ENCODE data around the gene CHRM3.

DNA sequence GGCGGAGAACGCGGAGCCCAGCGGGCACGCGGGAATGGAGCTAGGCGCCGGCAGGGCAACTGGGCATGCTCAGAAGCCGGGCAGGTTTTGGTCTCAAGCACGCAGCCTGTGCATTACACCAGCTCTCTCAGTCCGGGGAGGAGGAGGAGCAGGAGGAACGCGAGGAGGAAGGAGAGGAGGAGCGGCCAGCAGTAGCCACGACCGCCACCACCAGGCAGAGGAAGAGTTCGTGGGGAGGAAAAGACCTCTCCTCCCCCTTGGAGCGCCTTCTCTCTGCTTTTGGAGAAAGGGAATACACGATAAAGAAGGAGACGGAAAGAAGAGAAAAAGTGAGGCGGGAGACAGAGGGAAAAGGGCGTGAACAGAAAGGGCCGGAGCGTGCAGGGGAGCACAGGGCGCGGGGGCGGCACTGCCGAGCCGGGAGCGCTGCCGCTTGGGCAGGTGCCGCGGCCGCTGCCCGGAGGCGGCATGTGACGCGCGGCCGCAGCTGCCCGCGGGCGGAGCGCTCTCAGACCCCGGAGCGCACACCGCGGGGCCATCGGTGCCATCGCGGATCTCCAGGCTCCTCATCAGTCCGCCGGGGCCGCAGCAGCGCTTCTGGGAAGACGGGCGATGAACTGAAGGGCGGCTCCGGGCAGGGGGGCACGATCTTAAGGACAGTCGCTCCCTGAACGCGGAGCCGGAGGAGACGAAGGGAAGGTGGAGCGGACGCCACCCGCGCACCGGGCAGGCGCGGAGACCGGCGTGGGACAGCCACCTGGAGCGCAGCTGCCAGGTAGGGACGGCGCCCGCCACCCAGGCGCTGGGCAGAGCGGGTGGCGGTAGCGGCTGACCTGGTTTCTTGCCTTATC is at the start of gene CHRM3:
- no peak for TF ChIP-seq POLR2A (IDR thresholded peaks at IDR 0.05)
- TF ChIP-seq CTCF (IDR thresholded peaks at IDR 0.05): peak in 1 of 12 donors; percentile 14
